Glomerular visceral epithelial cell (primary cell): ENCODE results near the gene GYPC.
"Not testable (repeated sequence)": the region's sequence is repeated elsewhere in the genome, so short reads cannot be mapped to it uniquely, and the experiment has no call there.

Source experiments
- DNase-seq: peaks from one replicate; pipeline ENCODE4 v3.0.0-alpha.2; 2016; ENCODE audit errors: extremely low spot score

The GYPC gene

DNA sequence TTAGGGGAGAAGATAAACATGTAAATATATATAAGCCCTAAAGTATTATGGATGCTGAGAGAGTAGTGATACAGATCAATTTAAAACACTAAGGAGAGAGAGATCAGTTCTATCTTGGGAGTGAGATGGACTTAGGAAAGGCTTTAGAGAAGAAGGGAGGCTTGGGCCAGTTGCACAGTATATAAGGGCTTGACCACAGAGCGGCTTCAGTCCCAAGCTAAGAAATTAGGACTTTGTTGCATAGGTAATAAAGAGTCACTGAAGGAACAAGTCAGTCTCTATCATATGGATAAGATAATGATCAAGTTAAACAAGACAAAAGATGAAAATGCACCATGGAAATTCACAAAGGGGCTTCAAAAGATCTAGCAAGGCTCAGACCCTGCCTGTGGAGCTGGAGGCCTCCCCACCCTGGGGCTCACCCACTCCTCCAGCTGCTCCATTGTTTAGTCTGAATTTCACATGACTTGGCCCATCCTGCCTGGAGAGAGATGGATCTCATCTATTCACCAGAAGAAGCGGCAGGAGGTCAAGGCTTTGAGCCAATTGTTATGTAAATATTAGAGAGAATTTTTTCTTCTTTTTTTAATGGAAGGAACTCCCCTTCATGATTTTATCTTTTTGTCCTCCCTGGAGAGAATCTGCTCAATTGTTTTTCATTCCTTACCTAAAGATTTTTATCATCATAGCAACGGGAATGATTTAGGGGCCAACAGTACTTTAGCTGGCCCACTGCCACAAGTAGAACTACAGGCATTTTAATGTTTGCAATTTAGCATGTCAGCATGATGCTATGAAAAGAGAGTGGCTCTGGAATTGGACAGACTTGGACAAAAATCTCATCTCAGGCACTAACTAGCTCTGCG is 44.0 kb downstream of the GYPC start:
- no peak for DNase-seq

GRCh38 chr2:126700677-126701076 is 44.7 kb downstream of the GYPC start:
- DNase-seq, result no peak

DNA sequence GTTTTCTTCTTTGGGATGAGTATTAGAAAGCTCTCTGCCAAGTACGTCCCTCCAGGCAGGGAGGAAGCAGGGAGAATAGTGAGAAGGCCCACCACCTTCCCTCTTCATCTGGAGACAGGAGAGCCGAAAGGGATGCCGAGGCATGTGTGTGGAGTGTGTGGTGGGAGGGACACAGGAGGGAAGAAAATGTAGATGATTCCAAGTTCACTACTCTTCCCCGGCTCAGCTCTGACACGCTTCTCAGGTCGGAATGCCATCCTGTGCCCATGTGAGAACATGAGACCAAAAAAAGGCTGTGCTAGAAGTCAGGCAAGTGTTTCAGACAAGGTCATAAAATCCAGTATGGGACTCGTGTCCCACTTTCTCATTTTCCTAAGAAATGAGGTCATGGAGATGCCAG is 47.4 kb downstream of the GYPC start:
- no peak for DNase-seq

GRCh38 chr2:126704434-126705160 is 48.6 kb downstream of the GYPC start:
- DNase-seq, result no peak

DNA sequence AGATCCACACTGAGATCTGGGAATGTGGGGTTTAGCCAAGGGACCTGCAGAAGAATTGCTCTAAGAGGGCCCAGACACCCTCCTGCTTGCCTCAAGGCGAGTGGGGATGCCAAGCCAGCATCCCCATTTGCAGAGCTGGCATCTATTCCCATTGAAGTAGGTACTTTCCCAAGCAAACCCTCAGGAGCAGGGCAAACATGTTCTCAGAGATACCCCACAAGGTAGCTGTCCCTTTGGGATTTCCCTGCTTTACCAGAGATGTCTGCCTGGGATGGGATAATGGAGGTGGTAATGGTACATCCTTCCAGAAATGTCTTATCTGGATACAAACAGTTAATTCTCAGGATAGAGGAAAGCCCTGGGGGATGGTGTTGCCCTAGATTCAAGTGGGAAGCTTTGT is 51.2 kb downstream of the GYPC start:
- no peak for DNase-seq

DNA sequence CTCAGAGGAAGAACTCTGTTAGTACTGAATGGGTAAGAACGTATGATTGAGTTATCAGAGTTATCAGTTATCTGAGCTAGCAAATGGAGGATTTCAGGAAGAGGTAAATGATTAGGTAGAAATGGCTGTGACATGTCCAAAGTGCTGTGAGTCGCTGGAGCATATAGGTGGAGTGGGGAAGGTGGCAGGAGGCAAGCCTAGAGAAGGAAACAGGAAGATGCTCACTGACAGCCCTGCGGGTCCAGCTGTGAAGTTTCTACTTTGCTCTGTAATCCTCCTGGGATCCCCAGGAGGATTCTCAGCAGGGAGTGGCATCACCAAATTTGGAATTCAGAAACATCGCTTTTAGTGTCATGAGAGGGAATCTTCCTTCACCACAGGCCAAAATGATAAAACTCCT is 52.0 kb downstream of the GYPC start:
- DNase-seq, result no peak

- no peak for DNase-seq
These were observed 58.4 kb downstream of the GYPC start for GRCh38 chr2:126714191-126714965.

DNA sequence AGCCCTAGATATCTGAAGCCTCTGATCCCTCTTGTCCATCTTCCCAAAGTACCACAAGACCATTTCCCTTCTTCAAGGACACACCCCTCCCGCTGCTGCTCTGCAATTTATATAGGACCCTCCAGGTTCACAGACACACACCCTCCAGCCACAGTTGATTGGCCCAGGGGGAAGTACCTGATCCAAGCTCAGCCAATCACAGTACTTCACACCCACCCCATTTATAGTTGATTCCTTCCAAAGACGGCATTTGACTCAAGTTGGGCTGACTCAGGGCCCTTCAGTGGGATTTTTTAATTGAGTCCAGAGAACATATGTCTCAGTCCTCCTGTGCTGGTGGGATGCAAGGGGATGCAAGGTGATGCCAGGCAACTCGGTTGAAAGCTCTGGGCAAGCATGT is 59.2 kb downstream of the GYPC start:
- DNase-seq, result no peak

DNA sequence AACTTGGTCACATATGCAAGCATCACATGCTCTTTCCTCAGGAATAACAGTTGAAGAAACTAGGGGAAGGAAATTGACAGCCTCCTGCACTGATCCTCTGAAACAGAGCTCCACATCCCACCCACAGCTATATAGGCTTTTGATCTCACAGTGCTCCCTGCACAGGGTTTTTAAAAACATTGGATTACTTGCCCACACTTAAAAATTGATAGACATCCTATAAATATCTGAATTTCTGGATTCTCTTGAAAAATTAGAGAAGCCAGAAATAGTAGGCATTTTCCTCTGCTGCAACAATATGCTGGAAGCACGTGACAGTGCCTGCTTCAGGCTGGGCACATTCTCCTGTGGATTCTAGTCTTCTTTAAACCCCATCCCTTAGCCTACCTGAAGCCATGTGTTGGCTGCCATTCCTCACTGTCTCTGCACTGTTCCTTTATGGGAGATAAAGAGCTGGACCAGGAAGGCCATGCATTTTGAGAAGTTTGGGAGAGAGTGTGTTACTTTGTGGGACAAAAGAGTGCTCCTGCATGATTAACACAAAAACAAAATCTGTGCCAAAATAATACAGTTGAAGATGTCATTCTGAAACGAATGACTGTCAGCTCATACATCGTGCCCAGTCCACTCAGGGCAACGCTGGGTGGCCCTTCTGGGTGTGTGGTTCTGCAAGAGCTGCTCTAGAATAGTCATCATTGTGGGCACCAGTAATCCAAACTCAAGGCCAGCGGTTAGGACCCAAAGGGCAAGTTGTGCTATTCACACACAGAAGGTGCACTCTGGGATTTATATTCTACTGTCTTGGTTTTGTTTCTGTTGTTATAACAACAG is 59.8 kb downstream of the GYPC start:
- no peak for DNase-seq

- not testable (repeated sequence) for DNase-seq
These were observed 61.3 kb downstream of the GYPC start for GRCh38 chr2:126717277-126717676.

- DNase-seq, result no peak
These were observed 62.0 kb downstream of the GYPC start for GRCh38 chr2:126717928-126718327.

- no peak for DNase-seq
These were observed 63.4 kb downstream of the GYPC start for GRCh38 chr2:126719191-126719832.

- peak; percentile 21 for DNase-seq
These were observed 63.9 kb downstream of the GYPC start for GRCh38 chr2:126719833-126720351.

DNA sequence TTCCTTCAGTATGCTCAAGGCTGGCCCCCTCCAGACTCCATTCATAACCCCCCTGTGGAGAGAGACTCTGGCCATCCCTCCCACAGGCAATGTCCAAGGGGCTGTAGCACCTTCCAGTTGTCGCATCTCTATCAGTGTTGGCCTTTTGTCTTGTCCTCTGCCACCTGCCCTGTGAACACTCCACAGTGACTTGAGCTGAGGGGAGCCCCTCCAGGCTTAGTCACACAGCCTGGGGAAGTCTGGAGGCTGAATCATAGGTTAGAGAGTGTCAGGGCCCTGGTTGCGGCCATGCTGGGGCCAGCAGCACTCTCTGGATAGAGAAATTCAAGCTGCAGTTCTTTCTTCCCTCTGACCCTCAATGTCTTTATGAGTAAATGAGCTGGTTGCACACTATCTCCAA is 64.7 kb downstream of the GYPC start:
- no peak for DNase-seq

DNA sequence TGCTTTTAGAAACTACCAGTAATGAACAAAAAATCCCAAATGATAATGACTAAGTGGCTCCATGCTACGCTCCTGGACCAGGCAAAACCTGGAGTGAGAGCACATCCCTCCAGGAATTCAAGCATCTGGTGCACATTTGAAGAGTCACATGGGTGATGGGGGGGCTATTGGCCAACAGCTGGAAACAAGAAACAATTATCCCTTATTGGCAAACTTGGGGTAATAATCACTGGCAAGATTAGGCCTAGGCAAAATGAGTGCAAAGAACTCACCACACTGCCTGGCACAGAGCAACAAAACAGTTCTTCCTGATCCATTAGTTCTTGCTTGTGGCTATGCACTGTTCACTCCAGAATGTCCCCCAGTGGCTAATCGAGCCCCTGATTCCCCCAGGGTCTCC is 66.1 kb downstream of the GYPC start:
- DNase-seq, result no peak

- no peak for DNase-seq
These were observed 66.6 kb downstream of the GYPC start for GRCh38 chr2:126722546-126722945.

GRCh38 chr2:126723281-126723815 is 67.4 kb downstream of the GYPC start:
- no peak for DNase-seq

GRCh38 chr2:126725580-126725979 is 69.6 kb downstream of the GYPC start:
- DNase-seq, result no peak

DNA sequence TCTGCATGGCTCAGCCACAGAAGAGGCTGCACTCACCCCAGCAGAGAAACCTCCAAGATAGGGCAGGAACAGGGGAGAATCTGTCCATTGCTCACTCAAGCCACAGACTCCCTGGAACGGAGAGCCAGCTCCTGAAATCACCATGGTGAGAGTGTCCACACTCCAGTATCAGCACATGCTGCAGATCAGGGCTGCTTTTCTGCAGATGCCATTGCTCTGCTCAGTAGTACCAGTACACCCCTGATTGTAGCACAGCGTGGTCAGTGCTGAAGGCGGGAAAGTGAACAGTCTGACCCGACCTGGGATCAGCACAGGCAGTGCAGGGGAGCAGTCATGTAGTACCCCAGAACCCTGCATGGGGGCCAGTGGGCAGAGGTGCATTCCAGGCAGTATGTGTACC is 73.9 kb downstream of the GYPC start:
- DNase-seq, result no peak

- no peak for DNase-seq
These were observed 74.7 kb downstream of the GYPC start for GRCh38 chr2:126730655-126731054.

DNA sequence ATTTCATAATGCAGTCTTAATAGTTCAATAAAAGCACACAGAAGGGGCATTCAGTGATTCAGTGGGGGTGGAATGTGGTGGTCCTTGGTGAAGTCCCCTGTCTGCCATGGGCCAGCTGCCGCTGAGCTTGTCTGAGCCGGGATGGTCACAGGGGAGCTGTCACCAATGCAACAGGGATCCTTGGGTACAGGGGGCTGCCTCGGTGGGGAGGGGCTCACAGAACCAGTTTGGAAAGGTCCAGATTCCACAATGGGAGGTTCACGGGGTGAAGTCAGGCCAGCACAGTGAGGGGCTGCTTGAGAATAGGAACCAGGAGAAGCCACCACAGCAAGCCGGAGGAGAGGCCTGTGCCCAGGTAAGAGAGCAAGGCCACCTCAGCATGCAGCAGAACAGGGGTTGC is 75.4 kb downstream of the GYPC start:
- no peak for DNase-seq
